Caki2 (cell line): ENCODE measurements around the gene RXFP4. TPM values are rescaled to one million over a fixed set of nuclear protein-coding genes. Genes with fewer than 3 reads are reported as not detected.
"Not testable (repeated sequence)": the region's sequence is repeated elsewhere in the genome, so short reads cannot be mapped to it uniquely, and the experiment has no call there.

Experiments
- DNase-seq: peaks from one replicate; pipeline ENCODE4 v3.0.0-alpha.2; 2015; ENCODE audit warnings: low read depth
- in situ Hi-C: cut with HindIII; loops from 2 replicates; pipeline ENCODE4 v1.10.0; 2016; ENCODE audit warnings: low sequenced_read_pairs, low pct_unique_long_range_greater_than_20kb, mixed read lengths
- total RNA-seq: library from RNA; depleted of rRNA; stranded (reverse); fragments of >200 nt; shearing (Covaris generic); gene quantifications from 2 replicates; pipeline ENCODE4 v1.2.3, GENCODE V29; 2014; ENCODE audit warnings: low replicate concordance

The RXFP4 gene
- total RNA-seq, 1 experiment from 2014 or later = not detected

DNA sequence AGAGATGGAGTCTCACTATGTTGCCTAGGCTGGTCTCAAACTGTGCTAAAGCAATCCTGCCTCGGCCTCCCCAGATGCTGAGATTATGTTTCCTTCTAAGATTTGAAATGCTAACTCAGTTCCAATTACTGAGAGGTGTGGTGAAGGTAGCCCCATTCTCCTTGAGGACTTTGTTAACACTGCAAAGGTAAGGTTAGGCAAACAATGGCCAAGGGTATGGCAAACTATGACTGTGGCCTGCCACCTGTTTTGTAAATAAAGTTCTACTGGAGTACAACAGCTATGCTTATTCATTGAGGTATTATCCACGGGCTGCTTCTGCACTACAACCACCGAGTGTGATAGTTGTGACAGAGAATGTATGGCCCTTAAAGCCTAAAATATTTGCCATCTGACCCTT is 20.7 kb upstream of the RXFP4 start:
- in situ Hi-C loops = no loop called here
- no peak for DNase-seq

DNA sequence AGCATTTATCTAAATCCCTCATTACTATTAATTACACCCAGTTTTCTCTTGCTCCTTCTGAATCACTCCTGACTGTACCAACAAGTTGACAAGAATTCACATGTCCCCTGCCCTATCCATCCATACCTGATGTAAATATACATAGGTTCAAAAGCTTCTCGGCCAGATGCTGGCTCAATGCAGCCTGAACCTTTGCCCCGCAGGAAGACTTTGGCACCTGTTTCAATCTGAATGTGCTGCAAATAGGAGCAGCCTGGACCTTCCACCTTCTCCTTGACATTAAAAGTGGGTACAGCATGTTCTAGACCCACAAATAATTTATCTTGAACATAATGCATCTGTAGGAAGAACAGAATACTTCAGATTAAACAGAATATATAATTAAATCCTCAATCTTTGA is 15.9 kb upstream of the RXFP4 start:
- in situ Hi-C loops = no loop called here
- DNase-seq = no peak

DNA sequence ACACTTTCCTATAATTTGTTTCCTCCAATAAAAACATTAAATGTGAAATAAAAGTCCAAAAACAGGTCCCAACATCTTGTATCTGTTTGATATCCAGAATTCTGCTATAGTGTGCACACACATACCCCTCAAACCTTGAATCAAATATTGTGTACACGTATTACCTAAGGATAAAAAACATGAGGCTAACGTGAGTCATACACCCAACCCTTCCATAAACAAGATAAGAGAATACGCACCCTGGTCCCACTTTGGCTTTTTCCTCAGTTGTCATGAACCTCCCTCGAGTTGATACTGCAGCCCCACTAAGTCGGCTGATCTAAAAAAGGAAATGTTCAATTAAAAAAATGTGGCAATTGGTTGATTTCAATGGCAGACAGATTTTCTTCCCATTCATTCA is 12.4 kb upstream of the RXFP4 start:
- in situ Hi-C loops = no loop called here
- DNase-seq = no peak

DNA sequence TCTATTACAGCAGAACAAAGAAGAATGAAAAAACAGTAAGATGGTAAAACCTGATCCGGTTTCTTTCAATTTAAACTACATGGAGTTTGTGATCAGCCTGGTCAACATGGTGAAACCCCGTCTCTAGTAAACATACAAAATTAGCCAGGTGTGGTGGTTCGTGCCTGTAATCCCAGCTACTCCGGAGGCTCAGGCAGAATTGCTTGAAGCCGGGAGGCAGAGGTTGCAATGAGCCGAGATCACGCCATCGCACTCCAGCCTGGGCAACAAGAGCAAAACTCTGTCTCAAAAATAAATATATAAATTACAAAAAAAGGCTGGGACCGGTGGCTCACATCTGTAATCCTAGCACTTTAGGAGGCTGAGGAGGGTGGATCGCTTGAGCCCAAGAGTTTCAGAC is 10.7 kb upstream of the RXFP4 start:
- in situ Hi-C loops, DNase-seq: not testable (repeated sequence)

DNA sequence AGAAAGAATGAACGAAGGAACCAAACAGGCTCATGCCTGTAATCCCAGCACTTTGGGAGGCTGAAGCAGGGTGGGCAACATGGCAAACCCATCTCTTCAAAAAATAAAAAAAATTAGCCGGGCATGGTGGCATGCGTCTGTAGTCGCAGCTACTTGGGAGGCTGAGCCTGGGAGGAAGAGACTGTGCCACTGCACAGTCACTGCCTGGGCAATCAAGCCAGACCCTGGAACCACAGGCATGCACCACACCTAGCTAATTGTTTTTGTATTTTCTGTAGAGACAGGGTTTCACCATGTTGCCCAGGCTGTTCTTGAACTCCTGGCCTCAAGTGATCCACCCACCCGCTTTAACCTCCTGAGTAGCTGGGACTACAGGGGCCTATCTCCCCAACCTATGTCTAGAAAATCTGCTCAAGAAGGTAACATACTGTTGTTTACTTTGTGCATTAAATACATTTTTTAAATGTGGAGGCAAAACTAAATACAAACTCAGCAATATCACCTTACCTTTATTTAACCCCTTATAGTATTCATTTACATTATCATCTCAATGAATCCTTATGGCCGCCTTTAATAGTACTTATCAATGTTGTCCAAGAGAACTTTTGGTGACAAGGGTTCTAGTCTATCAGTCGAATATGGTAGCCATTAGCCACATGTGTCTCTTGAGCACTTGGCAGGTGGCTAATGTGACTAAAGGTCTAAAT is 10.0 kb upstream of the RXFP4 start:
- in situ Hi-C loops = no loop called here
- peak; percentile 82 for DNase-seq

DNA sequence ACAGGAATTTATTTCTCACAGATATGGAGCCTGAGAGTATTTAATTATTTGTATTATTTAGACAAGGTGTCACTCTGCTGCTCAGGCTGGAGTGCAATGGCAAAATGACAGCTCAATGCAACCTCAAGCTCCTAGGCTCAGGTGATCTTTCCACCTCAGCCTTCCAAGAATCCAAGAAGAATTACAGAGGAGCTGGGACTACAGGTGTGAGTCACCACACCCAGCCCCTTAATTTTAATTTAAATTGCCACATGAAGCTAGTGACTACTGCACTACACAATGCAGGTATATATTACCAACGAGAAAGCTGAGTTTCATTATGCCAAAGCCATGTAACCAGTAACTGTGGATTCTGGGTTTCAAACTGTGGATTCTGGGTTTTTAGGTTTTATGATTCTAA is 9.4 kb upstream of the RXFP4 start:
- in situ Hi-C loops = no loop called here
- DNase-seq = peak; percentile 35

DNA sequence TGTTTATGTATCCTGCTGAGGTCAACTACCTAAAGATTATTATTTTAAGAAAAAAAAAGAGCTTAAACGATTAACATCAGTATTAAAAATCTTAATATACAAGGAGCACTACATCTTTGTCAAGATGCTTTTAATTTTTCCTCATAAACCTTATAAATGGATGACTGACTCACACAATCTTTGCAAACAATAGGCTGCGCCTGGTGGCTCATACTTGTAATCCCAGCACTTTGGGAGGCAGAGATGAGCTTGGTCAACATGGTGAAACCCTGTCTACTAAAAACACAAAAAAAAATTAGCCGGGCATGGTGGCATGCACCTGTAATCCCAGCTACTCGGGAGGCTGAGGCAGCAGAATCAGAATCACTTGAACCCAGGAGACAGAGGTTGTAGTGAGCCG is 9.0 kb upstream of the RXFP4 start:
- in situ Hi-C loops = no loop called here
- DNase-seq = no peak

DNA sequence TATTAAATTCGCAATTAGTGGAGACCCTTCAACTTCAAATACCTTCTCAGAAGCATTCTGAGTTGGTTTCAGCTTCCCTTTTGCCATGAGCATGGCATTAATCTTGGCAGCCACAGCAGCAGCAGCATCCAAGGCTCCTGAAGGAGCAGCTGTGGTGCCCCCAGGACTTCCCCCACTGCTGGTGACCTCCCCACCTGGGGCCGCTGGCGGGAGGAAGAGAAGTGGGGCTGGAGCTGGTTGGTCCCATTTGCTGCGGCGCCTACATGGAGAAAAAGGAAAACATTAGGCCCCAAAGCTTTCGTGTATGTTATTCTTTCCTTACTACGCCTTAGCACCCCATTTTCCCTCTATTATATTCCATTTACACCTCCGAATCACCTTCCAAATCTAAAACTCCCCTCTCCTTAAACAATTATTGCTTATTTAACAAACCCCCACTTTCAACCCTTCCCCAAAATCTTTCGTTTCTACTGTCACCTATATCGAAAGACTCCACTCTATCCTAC is 7.8 kb upstream of the RXFP4 start:
- in situ Hi-C loops = no loop called here
- DNase-seq = no peak

DNA sequence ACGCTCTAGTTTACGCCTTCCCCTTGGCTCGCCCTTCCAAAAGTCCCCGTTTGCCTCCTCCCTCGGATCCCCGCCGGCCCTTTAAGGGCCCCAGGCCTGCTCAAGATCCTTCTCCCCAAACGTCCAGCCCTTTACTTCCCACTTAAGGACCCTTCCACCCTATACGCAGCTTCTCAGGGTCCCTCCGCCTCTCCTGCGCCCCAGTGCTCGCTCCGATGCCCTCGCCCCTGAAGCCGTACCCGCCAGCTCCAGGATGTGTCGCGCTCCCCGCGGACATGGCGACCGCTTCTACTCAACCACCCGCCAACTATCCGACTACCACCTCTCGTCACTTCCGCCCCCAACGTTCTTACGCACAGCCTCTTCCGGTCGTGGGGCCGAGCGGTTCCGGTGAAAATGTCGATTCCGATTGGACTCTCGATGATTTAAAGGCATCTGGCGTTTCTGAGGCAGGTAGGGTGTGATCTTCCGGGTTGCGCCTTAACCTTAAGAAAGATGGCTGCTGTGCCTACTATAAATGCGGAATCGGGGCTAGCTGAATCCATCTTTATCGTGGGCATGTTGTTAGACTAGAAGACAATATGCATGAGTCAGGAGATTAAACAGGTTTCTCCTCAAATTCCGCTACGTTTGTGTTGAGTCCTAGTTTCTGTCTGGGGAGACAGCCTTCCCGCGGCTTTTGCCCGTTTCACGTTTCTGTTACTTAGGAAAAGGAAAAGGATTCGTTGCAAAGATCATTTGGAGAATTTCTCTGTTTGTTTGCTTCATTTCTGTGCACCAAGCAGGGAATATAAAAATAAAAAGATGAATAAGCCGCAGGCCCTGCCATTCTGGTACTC is 7.1 kb upstream of the RXFP4 start, which contains the start of gene KHDC4:
Gene KHDC4, minus strand, starts transcription at position 317 of the 839 bp plus-strand sequence. Its CDS starts 40 bp downstream, at position 277.
- peak; percentile 97 for DNase-seq
- in situ Hi-C loops = no loop called here

DNA sequence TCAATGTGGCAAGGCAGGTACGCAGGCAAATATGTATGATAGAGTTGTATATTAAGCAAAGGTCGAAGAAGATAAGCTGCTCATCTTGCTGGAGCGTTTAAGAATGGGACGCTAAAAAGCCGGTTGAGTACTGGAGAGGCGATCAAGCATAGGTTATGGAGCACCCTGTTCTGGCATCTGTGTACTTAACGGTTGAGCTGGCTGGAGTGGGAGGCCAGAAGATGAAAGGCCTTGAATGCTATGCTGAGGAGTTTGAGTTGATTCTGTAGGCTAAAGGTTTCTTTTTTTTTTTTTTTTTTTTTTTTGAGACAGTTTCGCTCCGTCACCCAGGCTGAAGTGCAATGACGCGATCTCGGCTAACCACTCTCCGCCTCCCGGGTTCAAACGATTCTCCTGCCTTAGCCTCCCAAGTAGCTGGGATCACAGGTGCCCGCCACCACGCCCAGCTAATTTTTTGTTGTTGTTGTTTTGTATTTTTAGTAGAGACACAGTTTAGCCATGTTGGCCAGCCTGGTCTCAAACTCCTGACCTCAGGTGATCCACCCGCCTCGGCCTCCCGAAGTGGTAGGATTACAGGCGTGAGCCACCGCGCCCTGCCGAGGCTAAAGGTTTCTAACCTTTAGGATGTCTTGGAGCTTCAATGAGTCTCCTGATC is 6.4 kb upstream of the RXFP4 start:
- in situ Hi-C loops = no loop called here
- peak; percentile 78 for DNase-seq

DNA sequence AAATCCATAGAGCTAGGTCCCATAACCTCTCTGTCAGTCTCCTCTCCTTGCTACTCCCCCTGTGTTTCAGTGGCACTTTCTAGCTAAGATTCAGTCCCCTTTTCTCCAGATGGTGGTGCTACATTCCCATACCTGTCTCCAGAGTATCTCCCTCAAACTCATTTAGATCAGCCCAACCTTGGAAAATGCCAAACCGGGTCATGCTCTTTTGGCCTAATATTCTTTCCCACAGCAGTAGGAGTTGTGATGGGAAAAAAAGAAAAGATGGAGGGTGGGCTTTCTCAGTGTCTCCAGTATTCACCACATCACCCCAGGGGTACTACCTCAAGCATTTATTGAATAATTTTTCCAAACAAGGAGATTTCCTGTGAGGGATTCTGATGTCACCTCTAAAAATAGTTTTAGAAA is 3.2 kb upstream of the RXFP4 start:
- DNase-seq = peak; percentile 65
- in situ Hi-C loops = no loop called here

DNA sequence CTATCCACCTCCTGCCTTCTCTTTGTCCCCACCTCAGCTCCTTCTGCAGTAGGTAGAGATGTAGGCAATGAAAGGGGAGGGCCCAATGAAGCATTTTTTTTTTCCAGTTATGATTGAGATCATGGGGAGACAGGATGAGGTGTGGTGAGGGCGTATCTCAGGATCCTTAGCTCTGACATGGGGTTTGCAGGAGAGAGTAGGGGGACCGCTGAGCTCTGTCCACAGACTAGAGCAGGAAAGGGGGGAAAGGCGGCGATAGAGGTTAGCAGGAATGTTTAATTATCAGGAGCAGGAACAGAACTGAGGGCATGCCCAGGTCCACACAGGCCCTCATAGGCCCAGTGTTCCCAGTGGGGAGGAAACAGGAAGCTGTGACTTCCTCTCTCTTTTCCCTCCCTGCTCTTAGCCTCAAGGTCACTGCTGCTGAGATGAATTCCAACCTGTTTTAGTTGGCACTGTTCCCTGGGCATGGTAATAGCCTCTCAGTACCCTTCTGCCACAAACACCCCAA is 901 bp upstream of the RXFP4 start:
- in situ Hi-C loops = no loop called here
- peak; percentile 53 for DNase-seq

DNA sequence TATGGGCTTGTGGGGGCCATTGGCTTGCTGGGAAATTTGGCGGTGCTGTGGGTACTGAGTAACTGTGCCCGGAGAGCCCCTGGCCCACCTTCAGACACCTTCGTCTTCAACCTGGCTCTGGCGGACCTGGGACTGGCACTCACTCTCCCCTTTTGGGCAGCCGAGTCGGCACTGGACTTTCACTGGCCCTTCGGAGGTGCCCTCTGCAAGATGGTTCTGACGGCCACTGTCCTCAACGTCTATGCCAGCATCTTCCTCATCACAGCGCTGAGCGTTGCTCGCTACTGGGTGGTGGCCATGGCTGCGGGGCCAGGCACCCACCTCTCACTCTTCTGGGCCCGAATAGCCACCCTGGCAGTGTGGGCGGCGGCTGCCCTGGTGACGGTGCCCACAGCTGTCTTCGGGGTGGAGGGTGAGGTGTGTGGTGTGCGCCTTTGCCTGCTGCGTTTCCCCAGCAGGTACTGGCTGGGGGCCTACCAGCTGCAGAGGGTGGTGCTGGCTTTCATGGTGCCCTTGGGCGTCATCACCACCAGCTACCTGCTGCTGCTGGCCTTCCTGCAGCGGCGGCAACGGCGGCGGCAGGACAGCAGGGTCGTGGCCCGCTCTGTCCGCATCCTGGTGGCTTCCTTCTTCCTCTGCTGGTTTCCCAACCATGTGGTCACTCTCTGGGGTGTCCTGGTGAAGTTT is 550 bp downstream of the RXFP4 start:
- in situ Hi-C loops = no loop called here
- DNase-seq = no peak

DNA sequence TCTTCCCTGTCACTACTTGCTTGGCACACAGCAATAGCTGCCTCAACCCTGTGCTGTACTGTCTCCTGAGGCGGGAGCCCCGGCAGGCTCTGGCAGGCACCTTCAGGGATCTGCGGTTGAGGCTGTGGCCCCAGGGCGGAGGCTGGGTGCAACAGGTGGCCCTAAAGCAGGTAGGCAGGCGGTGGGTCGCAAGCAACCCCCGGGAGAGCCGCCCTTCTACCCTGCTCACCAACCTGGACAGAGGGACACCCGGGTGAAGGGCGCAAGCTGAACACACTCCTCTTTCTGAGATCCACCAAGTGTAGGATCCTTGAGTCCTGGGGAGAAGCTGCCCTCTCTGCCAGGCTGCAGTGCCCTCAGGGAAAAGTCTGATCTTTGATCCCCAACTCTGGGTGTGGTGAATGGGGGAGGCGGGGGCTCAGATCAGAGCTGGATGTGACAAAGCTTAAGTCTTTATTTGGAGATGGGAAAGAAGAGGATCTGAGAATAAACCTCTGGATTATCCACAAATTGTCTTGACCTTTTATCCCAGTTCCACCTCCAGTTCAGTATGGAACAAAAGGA is 1.2 kb downstream of the RXFP4 start:
- no peak for DNase-seq
- in situ Hi-C loops = no loop called here

DNA sequence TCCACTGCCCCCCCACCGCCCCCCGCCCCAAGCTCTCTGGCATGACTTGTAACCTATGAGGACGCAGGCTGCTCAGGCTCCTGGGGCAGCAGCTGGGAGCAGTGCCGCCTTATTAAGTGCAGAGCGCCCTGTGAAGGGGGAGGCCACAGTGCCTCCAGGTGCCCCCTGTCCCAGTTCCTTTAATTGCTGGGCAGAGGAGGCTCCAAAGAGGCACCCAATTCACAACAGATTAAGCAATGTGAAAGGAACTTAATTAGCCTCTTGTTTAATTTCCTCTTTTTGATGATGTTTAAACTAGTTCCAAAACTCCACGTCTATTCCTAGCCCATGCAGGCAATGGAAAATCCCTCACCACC is 3.0 kb downstream of the RXFP4 start:
- in situ Hi-C loops = no loop called here
- no peak for DNase-seq

DNA sequence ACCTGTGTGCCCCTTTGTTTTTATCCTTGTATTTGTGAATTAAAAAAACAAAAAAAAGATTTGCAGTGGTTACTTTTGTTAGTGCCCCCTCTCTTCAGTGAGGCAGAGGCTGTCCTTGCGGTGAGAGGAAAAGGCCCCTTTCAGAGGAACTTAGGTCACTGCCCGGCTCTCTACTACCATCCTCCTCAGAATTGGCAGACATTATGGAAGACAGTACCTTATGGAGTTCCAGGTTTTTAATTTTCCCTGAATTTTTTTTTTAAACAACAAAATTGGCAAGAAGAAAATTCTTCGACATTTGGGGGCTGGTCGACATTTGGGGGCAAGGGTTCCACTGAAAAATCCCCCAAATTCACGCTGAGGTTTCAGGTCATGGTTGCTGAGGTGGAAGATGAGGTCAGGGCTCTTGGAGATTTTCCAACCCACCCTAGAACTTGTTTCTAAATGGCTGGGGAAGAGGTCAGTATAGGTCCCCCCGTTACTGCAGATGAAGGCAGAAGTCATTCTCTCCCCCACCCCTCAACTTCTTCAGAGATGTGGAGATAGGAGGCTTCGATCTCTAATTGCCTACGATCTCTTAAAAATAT is 5.3 kb downstream of the RXFP4 start:
- in situ Hi-C loops = no loop called here
- no peak for DNase-seq

DNA sequence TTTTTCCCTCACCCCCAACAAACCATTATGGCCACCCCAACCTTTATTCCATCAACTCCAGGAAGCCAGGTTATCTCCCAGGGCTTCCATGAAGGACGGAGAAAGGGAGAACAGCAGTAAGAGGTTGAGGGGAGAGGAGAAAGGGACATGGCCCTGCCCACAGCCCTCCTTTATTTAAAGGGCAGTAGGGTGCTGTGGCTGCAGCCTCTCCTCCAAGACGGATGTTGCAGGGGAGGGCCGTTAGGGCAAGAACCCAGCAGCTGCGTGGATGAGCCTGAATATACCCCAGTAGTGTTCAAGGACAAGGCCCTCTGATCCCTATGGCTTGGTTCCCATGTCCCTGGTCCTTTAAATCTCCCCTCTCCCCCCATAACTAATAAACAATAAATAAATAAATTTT is 5.9 kb downstream of the RXFP4 start:
- DNase-seq = no peak
- in situ Hi-C loops = no loop called here

DNA sequence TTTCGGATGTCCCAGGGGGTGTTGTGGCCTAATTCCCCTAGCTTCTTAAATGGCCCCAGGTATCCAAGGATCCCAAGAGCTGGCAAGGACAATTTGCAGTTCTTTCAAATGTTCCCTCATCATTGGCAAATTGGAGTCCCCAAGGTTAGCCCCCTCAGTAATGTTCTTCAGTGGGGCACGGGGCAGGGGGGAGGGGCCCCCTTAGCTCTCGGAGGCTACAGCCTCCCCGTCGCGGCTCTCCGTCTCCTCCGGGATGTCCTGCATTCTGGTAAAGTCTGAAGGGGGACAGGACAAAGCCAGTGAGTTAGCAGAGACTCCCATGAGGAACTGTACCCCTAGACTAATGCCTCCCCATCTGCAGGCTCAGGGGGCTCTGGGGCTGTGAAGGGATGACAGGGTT is 6.3 kb downstream of the RXFP4 start:
- in situ Hi-C loops = no loop called here
- no peak for DNase-seq
